ENCODE data around the gene SAAL1.

DNA sequence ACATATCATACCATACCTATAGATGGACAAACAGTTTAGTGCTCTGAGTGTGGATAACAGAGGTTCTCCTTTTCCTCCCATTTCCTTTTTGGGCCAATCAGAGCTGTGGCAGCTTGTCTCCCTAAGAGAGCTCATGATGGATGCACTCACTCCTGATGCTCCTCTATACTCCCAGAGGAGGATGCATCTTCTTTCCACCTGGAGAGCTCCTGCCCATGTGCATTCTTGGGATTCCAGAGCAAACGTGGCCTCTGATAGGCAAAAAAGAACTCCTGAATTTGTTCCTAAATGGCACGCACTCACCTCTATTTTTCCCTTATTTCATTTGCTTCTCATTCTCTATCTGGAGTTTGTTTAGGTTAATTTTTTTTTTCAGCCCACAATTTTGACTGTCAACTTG, 29.4 kb upstream of the SAAL1 start:
- TF ChIP-seq CTCF (IDR thresholded peaks at IDR 0.05; ENCODE audit: borderline replicate concordance, extremely low read depth, low read length, poor library complexity, severe bottlenecking) (no peak), EZH2 (IDR thresholded peaks at IDR 0.05; ENCODE audit: borderline replicate concordance, low read depth, low read length, severe bottlenecking) (no peak)

All from DND-41 (cell line).